Superior temporal gyrus (tissue), 1 donor: Measurements from ENCODE around the gene MSH3.
"Not testable (repeated sequence)": the region's sequence is repeated elsewhere in the genome, so short reads cannot be mapped to it uniquely, and the experiment has no call there.

Experiments used
- DNase-seq: peaks from one replicate; pipeline ENCODE4 v3.0.0-alpha.2; 2016; ENCODE audit errors: extremely low spot score

The MSH3 gene

DNA sequence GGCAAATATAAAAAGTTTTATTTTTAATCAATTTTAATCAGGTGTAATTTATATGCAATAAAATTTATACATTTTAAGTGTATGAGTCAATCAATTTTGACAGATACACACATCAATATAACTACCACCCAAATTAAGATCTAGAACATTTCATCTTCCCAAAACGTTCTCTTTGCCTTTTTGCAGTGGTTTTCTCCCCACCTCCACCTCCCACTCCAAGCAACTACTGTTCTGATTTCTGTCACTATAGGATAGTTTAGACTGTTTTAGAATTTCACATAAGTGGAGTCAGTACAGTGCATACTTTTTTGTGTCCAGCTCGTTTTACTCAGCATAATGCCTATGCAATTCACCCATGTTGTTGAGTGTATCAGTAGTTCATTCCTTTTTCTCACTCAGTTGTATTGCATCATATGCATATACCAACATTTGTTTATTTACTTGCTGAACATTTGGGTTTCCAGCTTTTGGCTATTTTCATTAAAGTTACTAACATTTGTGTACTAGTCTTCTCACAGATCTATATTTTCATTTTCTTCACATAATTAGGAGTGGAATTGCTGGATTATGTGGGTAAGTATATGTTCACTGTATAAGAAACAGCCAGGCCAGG lies 52.5 kb downstream of the MSH3 start:
- DNase-seq = peak; percentile 37

DNA sequence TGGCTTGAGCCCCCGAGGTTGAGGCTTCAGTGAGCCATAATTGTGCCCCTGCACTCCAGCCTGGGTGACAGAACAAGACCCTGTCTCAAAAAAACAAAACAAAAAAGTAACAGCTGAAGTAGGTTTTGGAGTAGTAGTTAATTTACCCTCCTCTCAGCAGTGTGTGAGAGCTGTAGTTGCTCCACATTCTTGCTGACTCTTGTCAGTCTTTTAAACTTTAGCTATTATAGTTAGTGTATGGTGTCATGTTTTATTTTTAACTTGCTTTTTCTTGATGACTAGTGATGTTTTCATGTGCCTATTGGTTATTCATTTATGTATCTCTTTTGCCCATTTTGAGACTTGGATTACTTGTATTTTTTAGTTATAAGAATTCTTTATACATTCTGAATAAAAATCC lies 53.2 kb downstream of the MSH3 start:
- no peak for DNase-seq

DNA sequence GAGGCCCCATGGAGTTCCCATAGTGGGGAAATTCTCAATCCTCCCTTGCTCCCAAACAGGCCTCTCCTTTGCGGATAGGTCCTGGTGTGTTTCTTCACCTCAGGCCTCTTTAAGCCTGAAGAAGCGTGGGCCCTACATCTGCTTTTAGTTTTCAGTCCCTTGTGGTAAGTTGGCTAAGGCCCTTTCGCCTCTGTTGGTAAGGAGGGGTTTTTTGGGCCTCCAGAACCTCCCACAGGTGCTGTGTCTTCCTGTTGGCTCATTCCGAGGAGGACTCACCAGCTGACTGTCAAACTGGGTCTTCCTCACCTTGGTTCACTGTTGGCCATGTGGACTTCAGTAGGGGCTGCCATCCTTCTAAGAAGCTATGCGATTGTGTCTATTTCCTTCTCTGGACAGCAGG lies 56.8 kb downstream of the MSH3 start:
- DNase-seq = no peak

DNA sequence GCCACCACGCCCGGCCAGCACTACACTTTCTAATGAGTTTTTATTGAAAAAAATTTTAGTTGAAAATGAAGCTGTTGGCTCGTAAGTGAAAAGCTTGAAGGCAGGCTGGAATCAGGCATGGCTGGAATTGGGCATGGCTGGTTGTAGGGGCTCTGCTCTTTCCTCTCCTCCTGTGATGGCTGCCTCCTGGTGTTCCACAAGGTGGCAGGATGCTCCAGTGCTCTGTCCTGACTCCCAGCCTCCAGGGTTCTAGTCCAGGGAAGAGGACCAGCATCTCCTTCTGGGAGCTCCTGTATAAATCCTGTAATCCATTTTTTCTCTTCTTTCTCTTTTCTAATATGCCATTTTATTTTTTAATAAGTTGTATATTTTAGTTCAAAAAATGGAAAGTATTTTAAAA lies 57.5 kb downstream of the MSH3 start:
- DNase-seq = no peak

DNA sequence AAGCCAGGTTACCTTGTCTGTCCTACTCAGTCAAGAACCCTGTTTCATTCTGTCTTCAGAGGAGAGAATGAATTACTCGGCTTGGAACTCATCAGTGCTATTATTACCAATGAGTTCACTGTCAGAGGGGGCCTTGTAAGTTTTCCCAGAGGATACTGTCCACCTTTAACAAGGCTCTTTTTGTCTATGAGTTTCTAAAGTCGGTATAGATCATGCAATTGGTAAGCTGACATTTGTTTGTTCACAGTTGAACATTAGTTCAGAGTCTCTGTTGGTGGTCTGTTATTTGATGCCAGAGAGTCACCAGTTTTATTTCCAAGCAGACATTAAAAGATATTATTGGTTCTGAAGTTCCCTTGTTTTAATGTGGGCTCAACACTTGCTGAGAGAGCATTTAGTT lies 58.5 kb downstream of the MSH3 start:
- no peak for DNase-seq

DNA sequence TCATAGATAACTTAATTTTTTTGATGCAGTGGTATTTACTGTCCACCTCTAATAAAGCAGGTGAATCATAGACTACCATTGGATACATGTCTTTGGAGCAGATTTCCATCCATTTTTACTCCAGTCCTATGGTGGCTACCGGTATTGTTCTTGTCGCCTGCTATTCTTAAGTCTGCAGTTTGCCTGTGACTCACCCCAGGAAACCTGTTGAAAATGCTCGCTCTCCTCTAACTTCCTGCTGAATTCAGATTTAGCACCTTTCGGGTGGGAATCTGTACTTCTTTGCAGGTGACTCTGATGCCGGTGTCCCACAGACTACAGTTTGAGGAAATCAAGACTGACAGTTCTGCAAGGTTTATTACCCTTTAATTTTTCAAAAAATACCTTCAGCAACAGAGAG lies 59.2 kb downstream of the MSH3 start:
- no peak for DNase-seq

DNA sequence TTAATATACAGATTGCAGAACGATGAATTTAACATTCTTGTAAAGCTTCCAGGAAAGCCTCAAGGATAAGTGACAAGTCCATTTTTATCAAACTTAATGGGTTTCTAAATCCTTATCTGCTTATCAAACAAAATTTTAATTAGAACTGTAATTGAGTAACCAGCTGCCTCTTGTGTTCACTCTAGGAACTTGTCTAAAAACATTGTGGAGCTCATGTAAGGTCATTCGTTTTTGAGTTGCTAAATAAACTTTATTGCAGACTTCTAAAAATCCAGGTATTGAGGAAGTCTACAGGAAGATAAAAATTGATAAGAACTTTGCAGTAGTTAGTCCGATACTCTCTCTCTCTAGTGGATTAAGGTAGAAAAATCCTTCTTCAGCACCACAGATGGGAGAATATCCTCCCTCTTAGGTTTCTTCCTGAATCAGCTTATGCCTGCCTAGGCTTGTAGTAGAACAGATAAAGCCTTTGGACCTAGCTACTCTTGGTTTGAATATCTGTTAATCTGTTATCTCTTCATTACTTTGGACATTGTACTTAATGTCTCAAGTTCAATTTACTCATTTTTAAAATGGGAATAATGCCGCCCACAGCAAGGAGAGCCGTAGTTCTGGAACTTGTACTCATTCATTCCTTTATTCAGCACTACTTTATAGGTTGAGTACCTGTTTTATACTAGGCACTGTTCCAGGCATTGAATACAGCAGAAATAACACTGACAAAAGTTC lies 60.3 kb downstream of the MSH3 start:
- DNase-seq = no peak

DNA sequence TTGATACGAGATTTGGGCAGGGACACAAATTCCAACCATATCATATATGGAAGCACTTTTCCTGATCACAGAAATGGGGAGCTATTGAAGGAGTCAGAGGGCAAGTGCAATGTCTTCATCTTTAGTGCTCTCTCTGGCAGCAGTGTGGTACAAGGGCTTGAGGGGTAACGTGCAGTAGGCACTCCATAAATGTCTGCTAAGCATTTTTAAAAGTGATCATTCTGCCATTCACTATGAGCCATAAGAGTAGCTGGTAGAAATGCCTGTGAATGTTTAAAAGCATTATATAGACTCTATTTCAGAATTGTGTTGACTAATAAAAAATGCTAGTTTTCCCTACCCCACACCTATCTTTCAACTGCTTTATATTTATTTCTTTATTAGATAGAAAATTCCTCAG lies 61.4 kb downstream of the MSH3 start:
- DNase-seq = no peak

DNA sequence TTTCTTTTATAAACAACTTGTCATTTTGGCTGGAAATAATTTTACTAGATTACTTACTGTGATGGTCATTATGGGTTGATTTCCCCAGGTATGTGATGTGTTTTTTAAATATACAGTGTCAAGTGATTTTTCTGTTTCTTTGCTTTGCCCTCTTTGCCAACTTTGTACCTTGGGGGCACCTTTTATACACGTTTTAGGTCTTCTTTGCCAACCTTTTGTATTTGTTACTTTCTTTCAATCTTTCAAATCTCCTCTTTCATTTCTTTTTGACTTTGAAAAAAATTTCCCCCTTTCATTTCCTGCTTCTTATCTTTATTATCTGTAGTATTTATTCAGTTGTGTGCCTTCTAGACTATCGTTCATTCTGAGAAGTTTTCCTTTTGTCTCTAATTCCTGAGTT lies 65.7 kb downstream of the MSH3 start:
- DNase-seq = no peak

DNA sequence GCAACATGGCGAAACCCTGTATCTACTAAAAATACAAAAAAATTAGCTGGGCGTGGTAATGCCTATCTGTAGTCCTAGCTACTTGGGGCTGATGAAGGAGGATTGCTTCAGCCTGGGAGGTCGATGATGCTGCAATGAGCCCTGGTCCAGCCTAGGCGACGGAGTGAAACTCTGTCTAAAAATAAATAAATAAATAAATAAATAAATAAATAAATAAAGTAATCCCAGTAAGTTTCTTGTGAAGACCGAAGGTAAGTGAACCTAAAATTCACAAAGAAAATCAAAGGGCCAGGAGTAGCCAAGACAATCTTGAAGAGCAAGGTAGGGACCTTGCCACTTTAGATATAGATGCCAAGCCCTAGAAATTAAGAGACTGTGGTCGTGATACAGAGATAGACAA lies 68.5 kb downstream of the MSH3 start:
- DNase-seq = no peak

DNA sequence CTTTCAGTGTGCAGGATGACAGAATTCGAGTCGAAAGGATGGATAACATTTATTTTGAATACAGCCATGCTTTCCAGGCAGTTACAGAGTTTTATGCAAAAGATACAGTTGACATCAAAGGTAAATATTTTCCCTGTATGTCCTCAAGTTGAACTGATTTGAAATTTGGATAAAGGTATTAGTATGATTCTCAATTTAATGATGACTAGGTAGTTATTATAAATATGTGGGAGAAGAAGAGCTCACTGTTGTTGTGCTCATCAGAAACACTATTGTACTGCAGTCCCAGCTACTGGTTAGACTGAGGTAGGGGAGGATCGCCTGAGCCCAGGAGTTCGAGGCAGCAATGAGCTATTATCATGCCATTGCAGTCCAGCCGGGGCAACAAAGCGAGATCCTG lies 71.0 kb downstream of the MSH3 start:
- DNase-seq = no peak

DNA sequence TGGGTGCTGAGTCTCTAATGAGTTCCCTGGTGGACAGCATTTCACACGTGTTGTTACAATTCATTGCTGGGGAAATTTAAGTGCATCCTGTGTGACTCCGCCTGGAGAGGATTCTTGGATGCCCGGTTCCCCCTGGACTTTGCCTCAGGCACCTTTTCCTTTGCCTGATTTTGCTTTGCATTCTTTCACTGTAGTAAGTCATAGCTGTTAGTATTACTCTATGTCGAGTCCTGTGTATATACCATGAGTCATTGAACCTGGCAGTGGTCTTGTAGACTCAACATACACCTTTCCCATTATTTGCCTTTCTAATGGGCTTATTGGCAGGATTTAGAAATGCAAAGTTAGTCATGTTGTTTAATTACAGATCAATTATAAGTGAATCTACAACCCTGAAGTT lies 82.3 kb downstream of the MSH3 start:
- no peak for DNase-seq

DNA sequence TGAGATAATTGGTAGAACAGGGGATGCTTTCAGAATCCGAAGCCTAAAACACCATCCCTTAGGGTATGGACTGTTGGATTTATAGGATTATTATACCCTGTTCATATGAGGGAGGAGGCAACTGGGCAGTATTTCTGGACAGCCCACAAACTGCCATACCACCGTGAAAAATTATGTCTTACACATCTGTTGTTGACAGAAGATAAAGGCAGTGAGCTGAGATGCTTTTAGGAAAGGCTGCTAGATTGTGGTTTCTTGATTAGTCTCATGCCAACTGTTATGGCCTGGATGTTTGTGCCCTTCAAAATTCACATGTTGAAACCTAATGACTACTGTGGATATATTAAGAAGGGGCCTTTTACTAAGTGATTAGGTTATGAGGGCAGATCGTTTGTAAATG lies 84.0 kb downstream of the MSH3 start:
- DNase-seq = no peak

DNA sequence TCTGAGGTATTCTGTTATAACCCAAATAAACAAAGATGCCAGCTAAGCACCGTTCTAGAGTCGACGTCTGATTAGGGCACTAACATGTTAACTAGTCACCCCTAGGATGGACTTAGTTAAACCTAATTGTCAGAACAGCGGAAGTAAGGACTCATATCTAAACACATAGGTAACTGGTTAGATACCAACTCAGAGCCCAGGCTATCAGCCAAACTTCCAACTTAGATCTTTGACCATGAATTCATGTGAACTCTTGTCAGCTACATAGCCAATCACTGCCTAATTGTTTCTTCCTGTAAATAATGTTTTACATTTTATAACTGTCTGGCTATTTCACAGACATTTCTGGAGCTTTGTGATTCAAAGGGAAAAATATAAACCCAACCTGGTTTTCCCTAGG lies 84.6 kb downstream of the MSH3 start:
- no peak for DNase-seq

DNA sequence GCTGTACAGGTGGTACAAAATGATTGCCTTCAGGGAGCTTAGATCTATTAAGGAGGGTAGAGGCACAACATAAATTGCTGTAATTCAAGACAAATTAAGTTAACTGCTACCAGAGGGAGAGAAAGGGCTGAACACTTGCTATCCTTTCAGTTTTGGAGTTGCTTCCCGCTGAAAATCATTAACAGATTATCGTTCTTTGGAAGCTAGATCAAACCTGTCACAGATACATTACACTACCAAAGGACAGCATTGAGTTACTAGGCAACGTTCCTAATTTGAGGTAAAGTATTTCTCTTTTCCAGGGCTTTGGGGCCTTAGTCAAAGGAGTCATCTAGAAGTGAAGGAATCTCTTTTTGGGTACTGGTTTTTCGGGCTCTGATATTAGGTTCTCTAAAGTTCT lies 85.0 kb downstream of the MSH3 start:
- DNase-seq = no peak

DNA sequence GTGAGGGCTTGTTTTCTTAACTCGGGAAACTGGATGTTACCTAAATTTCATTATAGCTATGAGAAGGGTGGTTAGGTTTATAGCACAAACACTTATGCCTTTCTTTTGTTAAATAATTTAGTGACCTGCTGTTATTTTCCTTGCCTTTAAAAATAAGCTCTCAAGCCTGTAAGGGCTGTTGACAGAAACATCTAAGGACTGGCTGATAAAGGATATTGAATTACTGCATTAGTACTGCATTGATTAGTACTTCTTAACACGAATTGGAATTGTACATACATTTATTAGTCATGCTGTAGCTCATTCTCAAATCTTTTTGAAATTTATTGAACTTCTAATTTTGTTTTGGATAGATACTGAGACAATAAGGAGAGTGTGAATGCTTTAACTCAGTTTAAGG lies 85.4 kb downstream of the MSH3 start:
- no peak for DNase-seq

DNA sequence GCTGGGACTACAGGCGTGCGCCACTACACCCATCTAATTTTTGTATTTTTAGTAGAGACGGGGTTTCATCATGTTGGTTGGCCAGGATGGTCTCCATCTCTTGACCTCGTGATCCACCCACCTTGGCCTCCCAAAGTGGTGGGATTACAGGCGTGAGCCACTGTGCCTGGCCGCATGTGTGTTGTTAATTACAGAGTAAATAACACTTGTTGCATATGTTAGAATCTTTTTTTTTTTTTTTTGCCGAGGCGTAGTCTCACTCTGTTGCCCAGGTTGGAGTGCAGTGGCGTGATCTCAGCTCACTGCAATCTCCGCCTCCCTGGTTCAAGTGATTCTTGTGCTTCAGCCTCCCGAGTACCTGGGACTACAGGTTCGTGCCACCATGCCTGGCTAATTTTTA lies 86.0 kb downstream of the MSH3 start:
- DNase-seq = not testable (repeated sequence)

DNA sequence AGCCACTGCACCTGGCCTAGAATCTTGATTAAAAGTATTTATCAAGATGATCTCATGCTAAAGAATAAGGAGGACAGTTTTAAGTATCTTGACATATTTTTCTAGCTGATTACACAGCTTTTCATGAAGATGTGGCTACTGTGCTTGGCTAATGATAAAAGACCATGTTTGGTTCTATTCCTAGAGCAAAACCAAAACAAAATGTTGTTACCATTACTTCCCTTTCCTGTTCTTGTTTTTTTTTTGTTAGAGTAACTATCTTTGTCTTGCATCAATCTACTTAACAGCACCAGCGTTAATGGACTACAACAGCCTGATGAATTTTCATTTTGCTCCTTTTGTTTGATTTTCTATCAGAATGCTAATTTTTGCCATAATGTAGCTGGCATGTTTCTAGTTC lies 86.5 kb downstream of the MSH3 start:
- no peak for DNase-seq

DNA sequence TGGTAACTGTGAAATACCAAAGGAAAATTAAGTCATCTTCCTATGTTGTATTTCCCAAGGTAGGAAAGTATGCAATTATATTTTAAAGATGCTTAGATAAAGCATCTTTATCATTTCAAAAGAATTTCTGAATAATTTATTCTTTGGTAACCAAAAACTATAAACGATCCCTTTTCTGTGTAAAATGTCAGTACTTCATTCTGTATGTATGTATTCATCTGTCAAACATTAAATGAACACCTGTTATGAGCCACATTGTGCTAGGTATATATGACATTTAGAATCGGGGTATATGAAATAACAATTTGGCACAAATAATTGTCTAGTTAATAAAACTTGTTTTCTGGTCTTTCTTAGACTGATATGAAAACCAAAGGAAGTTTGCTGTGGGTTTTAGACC lies 89.7 kb downstream of the MSH3 start:
- DNase-seq = no peak

DNA sequence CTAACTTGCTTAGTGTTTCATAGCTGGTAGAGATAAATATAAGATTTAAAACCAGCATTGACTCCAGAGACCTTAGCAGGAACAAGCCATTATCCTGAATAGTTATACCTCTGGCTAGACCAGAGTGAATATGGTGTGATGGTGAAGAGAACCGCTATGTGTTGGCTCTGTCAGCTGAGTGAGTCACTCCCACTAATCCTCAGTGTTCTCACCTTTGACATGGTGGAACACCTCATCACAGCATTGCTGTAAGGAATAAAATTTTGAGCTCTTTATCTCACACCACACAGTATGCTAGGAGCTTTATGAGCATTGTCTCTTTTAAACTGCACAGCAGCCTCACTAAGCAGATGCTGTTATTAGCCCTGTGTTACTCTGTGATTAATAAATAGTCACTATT lies 91.0 kb downstream of the MSH3 start:
- DNase-seq = no peak

DNA sequence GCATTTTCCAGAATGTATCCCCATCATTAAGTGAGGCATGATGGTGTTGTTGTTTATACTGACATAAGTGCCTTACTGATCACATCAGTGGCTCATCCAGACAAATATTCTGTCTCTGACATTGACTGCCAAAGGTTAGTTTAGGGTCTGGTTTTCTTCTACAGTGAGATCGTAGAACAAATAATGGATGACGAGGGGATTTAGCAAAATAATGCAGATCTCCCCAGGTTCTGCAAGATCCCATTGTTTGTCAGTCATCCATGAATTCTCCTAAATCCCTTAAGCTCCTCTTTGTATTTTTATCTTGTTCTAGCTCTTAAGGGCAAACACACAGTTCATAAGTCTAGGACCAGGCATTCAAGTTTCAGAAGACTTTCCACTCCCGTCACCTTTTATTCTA lies 93.5 kb downstream of the MSH3 start:
- no peak for DNase-seq

DNA sequence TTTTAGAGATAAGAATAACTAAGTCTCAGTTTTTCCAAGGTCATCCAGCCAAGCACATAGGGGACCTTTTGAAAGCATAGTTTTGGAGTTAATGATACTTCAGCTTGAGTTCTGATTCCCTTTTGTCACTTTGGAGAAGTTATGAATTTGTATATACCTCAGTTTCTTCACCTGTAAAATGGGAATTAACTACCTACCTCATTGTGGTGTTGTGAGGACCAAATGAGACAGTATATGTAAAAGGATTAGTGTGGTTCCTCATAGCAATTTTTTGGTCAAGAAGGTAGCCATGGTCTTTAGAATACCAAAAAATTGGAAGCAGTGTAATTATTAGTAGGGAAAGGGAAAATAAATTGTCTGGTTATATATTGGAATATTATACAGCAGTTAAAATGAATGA lies 98.0 kb downstream of the MSH3 start:
- no peak for DNase-seq

DNA sequence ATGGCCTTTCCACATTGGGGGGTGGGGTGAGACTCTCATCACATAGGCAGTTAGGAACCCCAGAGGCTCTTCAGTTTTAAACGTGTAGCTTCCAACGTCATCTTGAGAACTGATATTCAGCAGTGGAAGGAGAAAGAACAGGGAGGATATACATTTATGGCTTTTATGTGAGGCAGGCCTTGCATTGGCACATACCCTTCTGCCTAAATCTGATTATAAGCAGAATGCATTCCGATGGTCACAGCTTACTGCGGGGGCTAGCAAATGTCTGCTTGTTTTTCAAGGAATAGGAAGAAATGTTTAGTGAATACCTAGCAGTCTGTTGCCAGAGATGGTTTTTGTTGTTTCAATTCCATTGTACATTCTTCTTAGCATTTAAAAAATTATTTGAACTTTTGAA lies 99.3 kb downstream of the MSH3 start:
- DNase-seq = no peak

DNA sequence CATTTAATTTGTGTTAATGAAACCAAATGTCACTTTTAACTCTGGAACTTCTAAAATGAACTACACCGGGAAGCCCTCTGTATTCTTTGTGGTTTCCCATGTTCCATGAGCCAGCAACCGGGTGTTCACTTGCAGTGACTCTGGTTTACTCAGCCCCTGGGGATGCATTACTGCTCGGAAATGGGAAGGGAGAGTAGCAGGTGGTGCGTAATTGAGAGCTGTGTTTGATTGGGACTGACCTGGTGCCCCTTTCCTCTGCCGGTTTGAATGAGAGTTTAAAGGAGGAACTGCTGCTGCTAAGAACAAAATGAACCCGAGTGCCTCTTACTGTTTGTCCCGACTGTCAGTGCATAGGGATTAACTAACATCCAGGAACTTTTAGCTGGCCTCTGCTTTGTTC lies 100.4 kb downstream of the MSH3 start:
- no peak for DNase-seq
